GM12878 (cell line): ENCODE measurements around the gene PTPRS. TPM values are rescaled to one million over a fixed set of nuclear protein-coding genes. Genes with fewer than 3 reads are reported as not detected.

Experiments
- ATF3 ChIP-seq: IDR thresholded peaks from 2 replicates; pipeline ENCODE4 v1.6.1; 2011; ENCODE audit warnings: low read depth, mild to moderate bottlenecking, low read length, moderate library complexity, borderline replicate concordance; ENCODE audit errors: extremely low read depth
- BCL3 ChIP-seq: IDR thresholded peaks from 2 replicates; pipeline ENCODE4 v1.6.1; 2011; ENCODE audit warnings: borderline replicate concordance, low read depth, mild to moderate bottlenecking, moderate library complexity, low read length; ENCODE audit not compliant: insufficient read depth, poor library complexity, severe bottlenecking
- CBX3 ChIP-seq: fragments of 200-600 bp; sonication (generic); IDR thresholded peaks from 2 replicates; pipeline ENCODE4 v1.6.1; 2016; ENCODE audit warnings: low read depth, borderline replicate concordance
- E2F4 ChIP-seq: IDR thresholded peaks from 2 replicates; pipeline ENCODE4 v1.6.1; 2012; ENCODE audit warnings: low read depth, low read length, improper control_type of control experiment
- EGR1 ChIP-seq, 2 experiments: IDR thresholded peaks; 1 replicate in 1 of 2; 2 replicates in 1 of 2; pipeline ENCODE4 v1.6.1; 2011 to 2012; ENCODE audit warnings: low read depth in 2 of 2, low read length in 2 of 2, borderline replicate concordance in 1 of 2, mild to moderate bottlenecking in 1 of 2, moderate library complexity in 1 of 2
- FOS ChIP-seq: IDR thresholded peaks from 3 replicates; pipeline ENCODE4 v1.6.1; 2011; ENCODE audit warnings: borderline replicate concordance; ENCODE audit not compliant: insufficient read length; ENCODE audit errors: extremely low read depth
- FOXM1 ChIP-seq: IDR thresholded peaks from 2 replicates; pipeline ENCODE4 v1.6.1; 2012; ENCODE audit warnings: low read depth, mild to moderate bottlenecking, inconsistent platforms, low read length, moderate library complexity
- HDGF ChIP-seq: fragments of 450-650 bp; IDR thresholded peaks from 2 replicates; pipeline ENCODE4 v1.6.1; 2016; ENCODE audit warnings: antibody characterized with exemption
- IRF3 ChIP-seq: fragments of 450-650 bp; IDR thresholded peaks from 2 replicates; pipeline ENCODE4 v1.6.1; 2014; ENCODE audit warnings: mild to moderate bottlenecking
- MEF2B ChIP-seq: fragments of 450-650 bp; IDR thresholded peaks from 2 replicates; pipeline ENCODE4 v1.6.1; 2018; ENCODE audit warnings: mild to moderate bottlenecking, moderate library complexity; ENCODE audit not compliant: partially characterized antibody, poor library complexity, severe bottlenecking
- MTA3 ChIP-seq: IDR thresholded peaks from 2 replicates; pipeline ENCODE4 v1.6.1; 2012; ENCODE audit warnings: low read length, inconsistent platforms, borderline replicate concordance
- NBN ChIP-seq: fragments of 450-650 bp; IDR thresholded peaks from 2 replicates; pipeline ENCODE4 v1.6.1; 2016
- NFIC ChIP-seq: IDR thresholded peaks from 2 replicates; pipeline ENCODE4 v1.6.1; 2012; ENCODE audit warnings: low read depth, mild to moderate bottlenecking, inconsistent platforms, low read length, moderate library complexity
- NR2C2 ChIP-seq: IDR thresholded peaks from 2 replicates; pipeline ENCODE4 v1.6.1; 2011; ENCODE audit warnings: borderline replicate concordance, low read depth; ENCODE audit not compliant: control insufficient read depth, insufficient read length
- PBX3 ChIP-seq: IDR thresholded peaks from 2 replicates; pipeline ENCODE4 v1.6.1; 2011; ENCODE audit warnings: mild to moderate bottlenecking, low read depth, low read length, moderate library complexity; ENCODE audit not compliant: insufficient replicate concordance
- PML ChIP-seq: IDR thresholded peaks from 2 replicates; pipeline ENCODE4 v1.6.1; 2012; ENCODE audit warnings: low read length, inconsistent platforms
- POLR2AphosphoS5 ChIP-seq: IDR thresholded peaks from 2 replicates; pipeline ENCODE4 v1.6.1; 2011; ENCODE audit warnings: mild to moderate bottlenecking, low read length, inconsistent platforms
- RFX5 ChIP-seq: IDR thresholded peaks from 2 replicates; pipeline ENCODE4 v1.6.1; 2011; ENCODE audit warnings: low read depth, low read length, improper control_type of control experiment
- SIN3A ChIP-seq: IDR thresholded peaks from 2 replicates; pipeline ENCODE4 v1.6.1; 2012; ENCODE audit warnings: low read depth, low read length, improper control_type of control experiment
- SIX5 ChIP-seq: IDR thresholded peaks from 2 replicates; pipeline ENCODE4 v1.6.1; 2011; ENCODE audit warnings: mild to moderate bottlenecking, low read depth, low read length, moderate library complexity; ENCODE audit not compliant: severe bottlenecking
- SMARCA5 ChIP-seq: fragments of 450-650 bp; IDR thresholded peaks from 2 replicates; pipeline ENCODE4 v1.6.1; 2017; ENCODE audit warnings: mild to moderate bottlenecking
- SRF ChIP-seq, 2 experiments: IDR thresholded peaks; 2 replicates each; pipeline ENCODE4 v1.6.1; 2011; ENCODE audit warnings: low read depth in 2 of 2, low read length in 2 of 2, mild to moderate bottlenecking in 1 of 2, moderate library complexity in 1 of 2
- STAT1 ChIP-seq: fragments of 450-650 bp; conservative IDR thresholded peaks from 2 replicates; pipeline ENCODE4 v1.6.1; 2014; ENCODE audit warnings: antibody characterized with exemption, mild to moderate bottlenecking
- STAT3 ChIP-seq: IDR thresholded peaks from 2 replicates; pipeline ENCODE4 v1.6.1; 2011; ENCODE audit warnings: low read depth, low read length, improper control_type of control experiment
- polyA plus RNA-seq, 11 experiments: library from polyadenylated mRNA; depleted of rRNA in 4 of 11; unstranded in 6 of 11; stranded (reverse) in 5 of 11; fragments of >200 nt; fragmentation: Nextera tagmentation in 4 of 11; fragmentation: Illumina TruSeq in 1 of 11; extraction: Ambion mirVana in 4 of 11; extraction: Trizol in 1 of 11; gene quantifications; 1 replicate in 1 of 11; 2 replicates in 10 of 11; pipeline versions ENCODE4 v1.2.1 to v1.2.3, GENCODE V29; 2011 to 2016; ENCODE audit warnings: inconsistent platforms in 2 of 11, missing spikeins in 2 of 11, low read depth in 1 of 11
- total RNA-seq, 4 experiments: library from RNA; depleted of rRNA in 3 of 4; stranded (reverse); fragments of >200 nt in 3 of 4; fragmentation: Illumina TruSeq in 1 of 4; extraction: Trizol in 1 of 4; gene quantifications; 2 replicates each; pipeline versions ENCODE4 v1.2.1 to v1.2.3, GENCODE V29; 2013 to 2021
- TF ChIP-seq, protein P1 (sequence below): fragments of 150-350 bp; IDR thresholded peaks from 2 replicates; pipeline ENCODE4 v1.6.1; 2014; ENCODE audit warnings: mild to moderate bottlenecking, low read depth, low read length

PTPRS gene
- total and polyA plus RNA-seq, 10 of the 15 experiments (the other 5 are each of a cell fraction or from before 2014, with no cell fraction given), result 0.09 to 32.1 (median 0.71) TPM

DNA sequence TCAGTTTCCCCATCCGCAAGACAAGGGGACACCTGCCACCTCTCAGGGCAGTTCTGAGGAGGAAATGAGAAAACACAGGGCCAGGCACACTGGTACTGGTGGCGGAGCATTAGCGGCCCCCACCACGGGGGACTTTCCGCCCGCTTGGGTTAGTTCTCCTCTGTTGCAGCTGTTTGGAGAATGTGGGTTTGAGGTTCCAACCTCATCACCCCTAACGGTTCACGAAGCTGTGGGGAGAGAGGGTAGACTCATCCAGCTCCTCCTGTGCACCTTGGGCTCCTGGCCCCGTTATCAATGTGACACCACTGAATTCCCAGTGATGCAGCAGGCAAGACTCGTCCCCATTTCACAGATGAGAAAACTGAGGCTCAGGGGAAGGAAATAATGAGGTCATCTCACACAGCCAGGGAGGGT, 10.3 kb downstream of the PTPRS start (continued):
- TF ChIP-seq SIN3A (no peak), NR2C2 (no peak), BCL3 (peak; percentile 31), FOS (no peak), IRF3 (no peak), MTA3 (no peak), FOXM1 (peak; percentile 23; the same call in 1 of the 2 replicates), PML (no peak), SIX5 (no peak), ATF3 (no peak), EGR1 (IDR thresholded peaks at IDR 0.05; ENCODE audit: borderline replicate concordance in 1 of 2, low read depth in 2 of 2, low read length in 2 of 2) (no peak), POLR2AphosphoS5 (no peak), E2F4 (no peak), SMARCA5 (no peak; the same call in 1 of the 2 replicates), SRF (IDR thresholded peaks at IDR 0.05; ENCODE audit: low read depth in 2 of 2, low read length in 2 of 2) (no peak), PBX3 (no peak), RFX5 (no peak), CBX3 (no peak), HDGF (no peak), NBN (peak; percentile 67), STAT3 (no peak), NFIC (peak; percentile 56; the same call in 1 of the 2 replicates), MEF2B (peak; percentile 39), STAT1 (no peak)
- TF ChIP-seq, protein P1, sequence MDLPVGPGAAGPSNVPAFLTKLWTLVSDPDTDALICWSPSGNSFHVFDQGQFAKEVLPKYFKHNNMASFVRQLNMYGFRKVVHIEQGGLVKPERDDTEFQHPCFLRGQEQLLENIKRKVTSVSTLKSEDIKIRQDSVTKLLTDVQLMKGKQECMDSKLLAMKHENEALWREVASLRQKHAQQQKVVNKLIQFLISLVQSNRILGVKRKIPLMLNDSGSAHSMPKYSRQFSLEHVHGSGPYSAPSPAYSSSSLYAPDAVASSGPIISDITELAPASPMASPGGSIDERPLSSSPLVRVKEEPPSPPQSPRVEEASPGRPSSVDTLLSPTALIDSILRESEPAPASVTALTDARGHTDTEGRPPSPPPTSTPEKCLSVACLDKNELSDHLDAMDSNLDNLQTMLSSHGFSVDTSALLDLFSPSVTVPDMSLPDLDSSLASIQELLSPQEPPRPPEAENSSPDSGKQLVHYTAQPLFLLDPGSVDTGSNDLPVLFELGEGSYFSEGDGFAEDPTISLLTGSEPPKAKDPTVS, result no peak
